ENCODE results near the gene ZNF497.

- TF ChIP-seq, protein P1, sequence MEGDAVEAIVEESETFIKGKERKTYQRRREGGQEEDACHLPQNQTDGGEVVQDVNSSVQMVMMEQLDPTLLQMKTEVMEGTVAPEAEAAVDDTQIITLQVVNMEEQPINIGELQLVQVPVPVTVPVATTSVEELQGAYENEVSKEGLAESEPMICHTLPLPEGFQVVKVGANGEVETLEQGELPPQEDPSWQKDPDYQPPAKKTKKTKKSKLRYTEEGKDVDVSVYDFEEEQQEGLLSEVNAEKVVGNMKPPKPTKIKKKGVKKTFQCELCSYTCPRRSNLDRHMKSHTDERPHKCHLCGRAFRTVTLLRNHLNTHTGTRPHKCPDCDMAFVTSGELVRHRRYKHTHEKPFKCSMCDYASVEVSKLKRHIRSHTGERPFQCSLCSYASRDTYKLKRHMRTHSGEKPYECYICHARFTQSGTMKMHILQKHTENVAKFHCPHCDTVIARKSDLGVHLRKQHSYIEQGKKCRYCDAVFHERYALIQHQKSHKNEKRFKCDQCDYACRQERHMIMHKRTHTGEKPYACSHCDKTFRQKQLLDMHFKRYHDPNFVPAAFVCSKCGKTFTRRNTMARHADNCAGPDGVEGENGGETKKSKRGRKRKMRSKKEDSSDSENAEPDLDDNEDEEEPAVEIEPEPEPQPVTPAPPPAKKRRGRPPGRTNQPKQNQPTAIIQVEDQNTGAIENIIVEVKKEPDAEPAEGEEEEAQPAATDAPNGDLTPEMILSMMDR (IDR thresholded peaks at IDR 0.05), result no peak
- no peak for TF ChIP-seq POLR2A (IDR thresholded peaks at IDR 0.05)
Measured at GRCh38 chr19:58351558-58351878, 11.0 kb downstream of the ZNF497 start.

Measured in lower leg skin (tissue), 3 donors.